Mucosa of gallbladder (tissue), 1 donor: ENCODE data around the gene DESI2. TPM values are rescaled to one million over a fixed set of nuclear protein-coding genes. Genes with fewer than 3 reads are reported as not detected.

Source experiments
- DNase-seq: peaks from one replicate; pipeline ENCODE4 v3.0.0-alpha.2; 2020; ENCODE audit warnings: low spot score
- total RNA-seq: library from RNA; stranded (reverse); gene quantifications from one replicate; pipeline ENCODE4 v1.2.1, GENCODE V29; 2021
- donor health status: DM: no; HTN: no; CAD: no.

Gene DESI2
- total RNA-seq, 1 donor from 2014 or later = 20.1 TPM

DNA sequence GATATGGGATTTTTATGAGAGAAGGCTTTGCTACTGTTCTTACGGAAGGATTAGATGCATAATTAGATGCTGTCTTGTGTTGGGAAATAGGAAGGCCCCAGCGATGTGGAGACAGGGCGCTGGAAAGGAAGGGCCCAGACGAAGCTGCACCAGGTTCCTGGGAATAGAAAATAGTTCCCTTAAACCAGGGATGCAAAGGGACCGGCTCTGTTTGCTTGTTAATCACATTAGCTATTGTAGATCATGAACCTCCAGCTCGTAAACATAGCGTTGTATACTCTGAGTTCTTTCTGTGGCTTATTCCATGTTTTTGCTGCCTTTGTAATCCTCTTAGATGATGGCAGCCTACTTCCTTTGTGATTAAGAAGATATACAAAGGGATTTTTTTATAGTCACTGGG, 102.7 kb downstream of the DESI2 start:
- DNase-seq = no peak

DNA sequence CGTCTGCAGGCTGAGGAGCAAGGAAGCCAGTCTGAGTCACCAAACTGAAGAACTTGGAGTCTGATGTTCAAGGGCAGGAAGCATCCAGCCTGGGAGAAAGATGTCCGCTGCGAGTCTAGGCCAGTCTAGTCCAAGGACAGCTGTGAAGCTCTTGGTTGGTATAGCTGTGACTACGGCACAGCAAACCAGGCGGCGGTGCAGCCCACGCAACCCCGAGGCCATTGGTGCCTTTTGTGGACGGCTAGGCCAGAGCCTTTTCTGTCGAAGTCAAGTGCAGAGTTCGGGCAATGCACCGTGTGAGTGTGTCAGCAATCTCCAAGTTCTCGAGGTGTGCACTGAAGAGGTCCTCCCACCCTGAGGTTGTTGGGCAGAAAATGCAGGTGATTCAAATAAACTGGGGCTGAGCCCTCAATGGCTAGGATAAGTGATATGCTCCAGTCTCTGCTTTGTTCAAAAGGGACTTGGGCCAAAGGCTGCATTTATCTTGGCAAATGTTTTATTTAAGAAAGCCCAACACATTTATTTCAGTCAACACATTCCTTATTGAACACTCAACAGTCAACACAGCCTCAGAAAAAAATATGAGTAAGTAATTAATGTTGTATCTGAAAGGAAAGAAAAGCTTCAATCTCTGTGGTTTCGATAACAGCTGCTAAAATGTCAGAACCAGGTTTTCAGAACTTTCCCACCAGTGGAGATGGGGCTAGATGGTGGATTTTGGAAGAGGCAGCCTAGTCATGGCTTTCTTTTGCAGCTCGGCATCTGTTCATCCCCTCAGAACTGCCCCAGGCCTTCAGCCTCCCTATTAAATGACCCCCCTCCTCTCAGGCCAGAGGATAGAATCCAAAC, 104.4 kb downstream of the DESI2 start:
- DNase-seq = no peak

Other genes starting within 250 kb of the DESI2 start
- gene ADSS2, start 201.2 kb upstream of the DESI2 start, total RNA-seq = 32.4 TPM
- gene CATSPERE, start 191.9 kb upstream of the DESI2 start, total RNA-seq = 0.72 TPM
- gene COX20, start 182.5 kb downstream of the DESI2 start, total RNA-seq = 27.5 TPM
- 243 TPM for gene HNRNPU, start 211.4 kb downstream of the DESI2 start, total RNA-seq